Effector memory CD4-positive, alpha-beta T cell (primary cell): ENCODE measurements around the gene ATIC.

ENCODE experiments used
- DNase-seq, 3 donors: peaks; one replicate each; pipeline ENCODE4 v3.0.0-alpha.2; 2020
- H3K27ac ChIP-seq: 2 replicates; pipeline ENCODE4 v1.7.0; 2013; ENCODE audit warnings: mild to moderate bottlenecking, low read length, moderate library complexity; ENCODE audit not compliant: insufficient read depth, poor library complexity, severe bottlenecking
- H3K27me3 ChIP-seq: replicated peaks from 2 replicates; pipeline ENCODE4 v1.7.0; 2013; ENCODE audit warnings: mild to moderate bottlenecking, low read length; ENCODE audit not compliant: insufficient read depth, control insufficient read depth, poor library complexity, severe bottlenecking
- H3K36me3 ChIP-seq: 2 replicates; pipeline ENCODE4 v1.7.0; 2013; ENCODE audit warnings: mild to moderate bottlenecking, low read length, moderate library complexity; ENCODE audit not compliant: control insufficient read depth, insufficient read depth
- H3K4me1 ChIP-seq: 2 replicates; pipeline ENCODE4 v1.7.0; 2013; ENCODE audit warnings: low read length, mild to moderate bottlenecking; ENCODE audit not compliant: control insufficient read depth, insufficient read depth, poor library complexity, severe bottlenecking
- H3K4me3 ChIP-seq: 2 replicates; pipeline ENCODE4 v1.7.0; 2013; ENCODE audit warnings: low read length, low read depth, mild to moderate bottlenecking; ENCODE audit not compliant: insufficient read depth, poor library complexity, severe bottlenecking
- H3K9me3 ChIP-seq: 2 replicates; pipeline ENCODE4 v1.7.0; 2013; ENCODE audit warnings: mild to moderate bottlenecking, low read length, moderate library complexity; ENCODE audit not compliant: control insufficient read depth

The ATIC gene

GRCh38 chr2:215382011-215382410 is 70.2 kb downstream of the ATIC start:
- H3K9me3 ChIP-seq: no peaks in the 10 kb centered on the region
- H3K4me1 ChIP-seq: no peaks in the 10 kb centered on the region
- no peaks in the 10 kb centered on the region for H3K36me3 ChIP-seq
- H3K27me3 ChIP-seq: no peaks in the 10 kb centered on the region
- H3K27ac ChIP-seq: no peak overlapping the region
- no peak for DNase-seq
- H3K4me3 ChIP-seq: no peak overlapping the region

DNA sequence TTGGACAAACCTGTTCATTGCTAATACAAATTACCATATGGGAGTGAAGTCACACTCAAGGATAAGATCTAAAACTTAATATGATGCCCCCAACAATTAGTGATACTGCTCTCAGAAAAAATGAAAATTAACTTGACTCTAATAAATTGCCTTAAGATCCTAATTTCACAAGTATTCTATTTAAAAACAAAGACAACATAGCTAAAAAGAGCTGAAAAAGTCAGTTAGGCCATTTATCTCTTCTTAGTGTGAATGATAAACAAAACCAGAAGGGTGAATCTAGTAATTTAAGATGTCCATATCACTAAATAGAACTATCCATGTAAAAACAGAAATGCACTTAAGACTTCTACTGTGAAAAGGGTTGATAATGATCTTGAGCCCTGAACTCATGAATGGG is 70.6 kb downstream of the ATIC start:
- H3K4me3 ChIP-seq: no peak overlapping the region
- DNase-seq: no peak
- no peak overlapping the region for H3K27ac ChIP-seq
- no peaks in the 10 kb centered on the region for H3K9me3 ChIP-seq
- no peaks in the 10 kb centered on the region for H3K4me1 ChIP-seq
- no peaks in the 10 kb centered on the region for H3K27me3 ChIP-seq
- no peaks in the 10 kb centered on the region for H3K36me3 ChIP-seq

GRCh38 chr2:215383652-215384279 is 71.9 kb downstream of the ATIC start:
- H3K9me3 ChIP-seq: no peaks in the 10 kb centered on the region
- H3K27me3 ChIP-seq: no peaks in the 10 kb centered on the region
- no peak for DNase-seq
- no peaks in the 10 kb centered on the region for H3K36me3 ChIP-seq
- H3K4me1 ChIP-seq: no peaks in the 10 kb centered on the region
- H3K4me3 ChIP-seq: no peak overlapping the region
- no peak overlapping the region for H3K27ac ChIP-seq

DNA sequence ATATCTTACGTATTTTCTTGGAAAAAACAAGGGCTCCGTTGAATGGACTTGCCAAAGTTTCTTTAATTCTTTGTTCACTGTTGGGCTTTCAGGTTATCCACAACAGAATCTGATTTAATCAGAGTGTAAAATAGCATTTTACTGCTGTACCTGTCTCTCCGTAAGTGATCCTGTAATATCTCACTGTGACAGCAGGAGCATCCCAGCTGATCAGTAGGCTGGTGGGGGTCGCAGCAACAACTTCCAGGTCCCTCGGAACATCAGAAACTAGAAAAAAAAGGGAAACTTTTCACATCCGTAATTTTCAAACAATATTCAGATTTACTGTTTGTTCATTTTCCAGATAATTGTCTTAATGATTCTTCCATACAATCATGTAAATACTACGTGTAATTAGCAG is 72.9 kb downstream of the ATIC start:
- Histone ChIP-seq H3K36me3 (no peaks in the 10 kb centered on the region), H3K9me3 (no peaks in the 10 kb centered on the region), H3K4me1 (no peaks in the 10 kb centered on the region), H3K27ac (no peak overlapping the region), H3K4me3 (no peak overlapping the region), H3K27me3 (no peaks in the 10 kb centered on the region)
- no peak for DNase-seq

DNA sequence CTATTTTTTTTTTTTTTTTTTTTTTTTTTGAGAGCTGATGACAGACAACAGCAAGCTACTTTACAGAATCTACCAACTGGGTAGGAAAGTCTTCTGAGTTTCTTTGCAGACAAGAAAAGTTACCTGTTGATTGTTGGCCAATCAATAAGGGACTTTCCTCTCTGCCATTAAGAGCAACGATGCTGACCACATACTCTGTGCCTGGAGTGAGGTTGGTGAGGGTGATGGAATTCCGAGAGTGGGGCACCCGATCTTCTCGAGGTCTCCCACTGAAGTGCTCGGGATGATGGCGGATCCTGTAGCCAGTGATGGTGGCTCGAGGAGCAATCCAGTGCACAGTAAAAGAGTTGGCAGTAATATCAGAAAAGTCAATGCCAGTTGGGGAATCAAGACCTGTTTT is 74.7 kb downstream of the ATIC start:
- no peak overlapping the region for H3K27ac ChIP-seq
- no peaks in the 10 kb centered on the region for H3K4me1 ChIP-seq
- no peaks in the 10 kb centered on the region for H3K36me3 ChIP-seq
- H3K27me3 ChIP-seq: no peaks in the 10 kb centered on the region
- H3K9me3 ChIP-seq: no peaks in the 10 kb centered on the region
- no peak overlapping the region for H3K4me3 ChIP-seq
- DNase-seq: no peak

DNA sequence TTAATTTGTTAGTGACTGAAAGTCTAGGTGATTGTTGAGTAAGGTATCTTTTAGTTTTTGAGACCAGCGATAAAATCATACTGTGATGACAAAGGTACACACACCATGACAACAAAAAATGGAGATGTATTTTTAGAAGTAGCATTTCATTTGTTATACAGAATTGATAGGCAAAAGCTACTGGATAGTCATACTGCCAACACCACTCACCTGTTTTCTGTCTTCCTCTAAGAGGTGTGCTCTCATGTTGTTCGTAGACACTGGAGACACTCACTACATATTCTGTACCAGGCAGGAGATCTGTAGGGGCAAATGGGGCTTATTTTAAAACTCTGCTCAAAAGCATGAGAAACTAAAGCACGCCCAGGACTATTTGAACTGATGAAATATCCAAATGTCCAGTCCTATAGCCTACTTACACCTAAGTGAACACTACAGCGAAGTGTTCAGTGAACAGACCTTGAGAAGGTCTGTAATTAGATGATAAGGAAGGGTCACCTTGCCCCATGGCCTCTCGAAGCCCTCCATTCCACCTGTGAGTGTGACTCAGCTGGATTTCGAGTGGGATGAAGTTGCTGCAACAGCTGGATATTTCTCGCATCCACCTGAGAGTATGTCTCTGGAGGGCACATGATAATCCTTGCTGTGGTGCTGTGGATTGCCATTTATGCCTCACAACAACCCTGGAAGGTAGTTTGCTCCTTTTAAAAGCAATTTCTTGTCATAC is 76.3 kb downstream of the ATIC start:
- no peaks in the 10 kb centered on the region for H3K27me3 ChIP-seq
- no peak overlapping the region for H3K27ac ChIP-seq
- DNase-seq: no peak
- H3K36me3 ChIP-seq: no peaks in the 10 kb centered on the region
- no peak overlapping the region for H3K4me3 ChIP-seq
- H3K9me3 ChIP-seq: no peaks in the 10 kb centered on the region
- H3K4me1 ChIP-seq: no peaks in the 10 kb centered on the region

- Histone ChIP-seq H3K9me3 (no peaks in the 10 kb centered on the region), H3K4me1 (no peaks in the 10 kb centered on the region), H3K27ac (no peak overlapping the region), H3K27me3 (no peaks in the 10 kb centered on the region), H3K36me3 (no peaks in the 10 kb centered on the region), H3K4me3 (no peak overlapping the region)
- DNase-seq: no peak
These were observed 78.7 kb downstream of the ATIC start for GRCh38 chr2:215390550-215390913.

DNA sequence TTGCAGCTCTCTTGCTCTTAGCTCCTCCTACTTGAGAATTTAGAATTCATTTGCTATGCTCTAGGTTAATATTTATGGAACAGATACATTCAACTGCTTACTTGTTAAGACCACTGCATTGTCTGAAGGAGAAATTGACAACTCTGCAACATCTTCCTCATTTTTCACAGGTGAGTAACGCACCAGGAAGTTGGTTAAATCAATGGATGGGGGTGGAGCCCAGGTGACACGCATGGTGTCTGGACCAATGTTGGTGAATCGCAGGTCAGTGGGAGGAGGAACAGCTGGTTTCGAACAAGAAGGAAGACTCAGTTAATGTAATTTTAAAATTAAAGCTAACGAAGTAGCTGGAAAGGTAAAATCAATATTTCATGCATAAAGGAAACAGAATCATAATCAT is 79.7 kb downstream of the ATIC start:
- H3K4me3 ChIP-seq: no peak overlapping the region
- H3K36me3 ChIP-seq: no peaks in the 10 kb centered on the region
- H3K4me1 ChIP-seq: no peaks in the 10 kb centered on the region

GRCh38 chr2:215392164-215392563 is 80.3 kb downstream of the ATIC start:
- no peak overlapping the region for H3K27ac ChIP-seq
- no peaks in the 10 kb centered on the region for H3K36me3 ChIP-seq
- H3K27me3 ChIP-seq: no peaks in the 10 kb centered on the region
- no peak for DNase-seq
- H3K4me3 ChIP-seq: no peak overlapping the region
- no peaks in the 10 kb centered on the region for H3K9me3 ChIP-seq
- H3K4me1 ChIP-seq: no peaks in the 10 kb centered on the region

More for the DNA sequence above, 79.7 kb downstream of the ATIC start:
- no peak overlapping the region for H3K27ac ChIP-seq
- no peak for DNase-seq
- no peaks in the 10 kb centered on the region for H3K9me3 ChIP-seq
- no peaks in the 10 kb centered on the region for H3K27me3 ChIP-seq

- Histone ChIP-seq H3K27ac (no peak overlapping the region), H3K36me3 (no peaks in the 10 kb centered on the region), H3K9me3 (no peaks in the 10 kb centered on the region), H3K4me1 (no peaks in the 10 kb centered on the region), H3K27me3 (no peaks in the 10 kb centered on the region), H3K4me3 (no peak overlapping the region)
- no peak for DNase-seq
These were observed 80.9 kb downstream of the ATIC start for GRCh38 chr2:215392687-215393270.
